ENCODE data around the gene CROCC.
"Not testable (repeated sequence)": the region's sequence is repeated elsewhere in the genome, so short reads cannot be mapped to it uniquely, and the experiment has no call there.

CROCC gene

GRCh38 chr1:16927711-16928485 lies 6.2 kb downstream of the CROCC start:
- TF ChIP-seq PATZ1 (CRISPR knock-in tag; IDR thresholded peaks at IDR 0.05; ENCODE audit: borderline replicate concordance) (no peak), RARB (CRISPR knock-in tag; IDR thresholded peaks at IDR 0.05) (no peak), ZFP30 (CRISPR knock-in tag; IDR thresholded peaks at IDR 0.05) (no peak), PPARA (CRISPR knock-in tag; IDR thresholded peaks at IDR 0.05; ENCODE audit: borderline replicate concordance) (no peak), ISL1 (CRISPR knock-in tag; IDR thresholded peaks at IDR 0.05) (no peak), SNAI2 (CRISPR knock-in tag; IDR thresholded peaks at IDR 0.05) (no peak), ESRRG (CRISPR knock-in tag; IDR thresholded peaks at IDR 0.05) (no peak), ZNF565 (CRISPR knock-in tag; conservative IDR thresholded peaks at IDR 0.05; ENCODE audit: low read depth) (no peak), TCF4 (CRISPR knock-in tag; IDR thresholded peaks at IDR 0.05; ENCODE audit: borderline replicate concordance) (no peak), ZNF70 (CRISPR knock-in tag; IDR thresholded peaks at IDR 0.05) (no peak), ARNTL (CRISPR knock-in tag; IDR thresholded peaks at IDR 0.05; ENCODE audit: borderline replicate concordance, low read depth) (no peak), OSR1 (CRISPR knock-in tag; IDR thresholded peaks at IDR 0.05) (no peak), TOX (CRISPR knock-in tag; IDR thresholded peaks at IDR 0.05; ENCODE audit: borderline replicate concordance) (no peak), ZC3H10 (CRISPR knock-in tag; IDR thresholded peaks at IDR 0.05) (no peak), ZNF8 (CRISPR knock-in tag; IDR thresholded peaks at IDR 0.05) (no peak), GLIS3 (CRISPR knock-in tag; IDR thresholded peaks at IDR 0.05) (no peak), ZFP3 (CRISPR knock-in tag; IDR thresholded peaks at IDR 0.05) (no peak), BACH2 (CRISPR knock-in tag; IDR thresholded peaks at IDR 0.05; ENCODE audit: borderline replicate concordance) (no peak)
- TF ChIP-seq, protein P1, sequence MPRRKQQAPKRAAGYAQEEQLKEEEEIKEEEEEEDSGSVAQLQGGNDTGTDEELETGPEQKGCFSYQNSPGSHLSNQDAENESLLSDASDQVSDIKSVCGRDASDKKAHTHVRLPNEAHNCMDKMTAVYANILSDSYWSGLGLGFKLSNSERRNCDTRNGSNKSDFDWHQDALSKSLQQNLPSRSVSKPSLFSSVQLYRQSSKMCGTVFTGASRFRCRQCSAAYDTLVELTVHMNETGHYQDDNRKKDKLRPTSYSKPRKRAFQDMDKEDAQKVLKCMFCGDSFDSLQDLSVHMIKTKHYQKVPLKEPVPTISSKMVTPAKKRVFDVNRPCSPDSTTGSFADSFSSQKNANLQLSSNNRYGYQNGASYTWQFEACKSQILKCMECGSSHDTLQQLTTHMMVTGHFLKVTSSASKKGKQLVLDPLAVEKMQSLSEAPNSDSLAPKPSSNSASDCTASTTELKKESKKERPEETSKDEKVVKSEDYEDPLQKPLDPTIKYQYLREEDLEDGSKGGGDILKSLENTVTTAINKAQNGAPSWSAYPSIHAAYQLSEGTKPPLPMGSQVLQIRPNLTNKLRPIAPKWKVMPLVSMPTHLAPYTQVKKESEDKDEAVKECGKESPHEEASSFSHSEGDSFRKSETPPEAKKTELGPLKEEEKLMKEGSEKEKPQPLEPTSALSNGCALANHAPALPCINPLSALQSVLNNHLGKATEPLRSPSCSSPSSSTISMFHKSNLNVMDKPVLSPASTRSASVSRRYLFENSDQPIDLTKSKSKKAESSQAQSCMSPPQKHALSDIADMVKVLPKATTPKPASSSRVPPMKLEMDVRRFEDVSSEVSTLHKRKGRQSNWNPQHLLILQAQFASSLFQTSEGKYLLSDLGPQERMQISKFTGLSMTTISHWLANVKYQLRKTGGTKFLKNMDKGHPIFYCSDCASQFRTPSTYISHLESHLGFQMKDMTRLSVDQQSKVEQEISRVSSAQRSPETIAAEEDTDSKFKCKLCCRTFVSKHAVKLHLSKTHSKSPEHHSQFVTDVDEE (CRISPR knock-in tag; IDR thresholded peaks at IDR 0.05) = no peak
- no peak for ATAC-seq

- not testable (repeated sequence) for ATAC-seq
Measured at GRCh38 chr1:16929146-16930041, 7.7 kb downstream of the CROCC start.

- ATAC-seq = not testable (repeated sequence)
Measured at GRCh38 chr1:16931206-16931934, 9.6 kb downstream of the CROCC start.

DNA sequence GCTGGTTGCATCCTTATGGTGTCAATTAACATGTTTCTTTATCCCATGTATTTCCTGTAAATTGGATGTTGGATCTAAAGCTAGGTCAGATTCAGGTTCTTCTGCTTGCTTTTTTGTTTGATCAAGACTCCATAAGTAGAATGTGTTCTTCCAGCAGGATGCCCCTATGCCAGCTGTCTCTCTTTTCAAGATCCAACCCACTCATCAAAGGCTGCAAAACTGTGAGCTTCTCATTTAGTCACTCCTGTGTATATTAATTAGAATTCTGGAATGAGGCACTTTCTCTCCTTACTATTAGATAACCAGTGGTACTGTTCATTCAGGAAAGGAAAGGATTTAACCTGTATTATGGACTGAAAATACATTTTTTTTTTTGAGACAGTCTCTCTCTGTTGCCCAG lies 12.2 kb downstream of the CROCC start:
- not testable (repeated sequence) for ATAC-seq

DNA sequence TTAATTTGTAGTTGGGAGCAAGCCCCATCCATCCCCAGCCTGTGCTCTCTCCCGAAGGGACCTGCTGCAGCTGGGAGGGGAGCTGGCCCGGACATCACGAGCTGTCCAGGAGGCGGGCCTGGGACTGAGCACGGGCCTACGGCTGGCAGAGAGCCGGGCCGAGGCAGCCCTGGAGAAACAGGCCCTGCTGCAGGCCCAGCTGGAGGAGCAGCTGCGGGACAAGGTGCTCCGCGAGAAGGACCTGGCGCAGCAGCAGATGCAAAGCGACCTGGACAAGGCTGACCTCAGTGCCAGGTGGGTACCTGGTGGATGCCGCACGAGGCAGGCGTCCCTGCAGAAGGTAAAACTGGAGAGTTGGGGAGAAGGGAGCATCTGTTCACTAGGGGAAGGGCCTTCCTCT lies 14.8 kb downstream of the CROCC start:
- not testable (repeated sequence) for ATAC-seq

Data from SK-N-SH treated with all-trans-retinoic acid at 6 μM for 48 hours (cell line).